ENCODE measurements around the gene IZUMO4. TPM values are rescaled to one million over a fixed set of nuclear protein-coding genes. Genes with fewer than 3 reads are reported as not detected.

IZUMO4 gene
- total and polyA plus RNA-seq, 4 donors = 5.0 to 9.8 (median 7.3) TPM

DNA sequence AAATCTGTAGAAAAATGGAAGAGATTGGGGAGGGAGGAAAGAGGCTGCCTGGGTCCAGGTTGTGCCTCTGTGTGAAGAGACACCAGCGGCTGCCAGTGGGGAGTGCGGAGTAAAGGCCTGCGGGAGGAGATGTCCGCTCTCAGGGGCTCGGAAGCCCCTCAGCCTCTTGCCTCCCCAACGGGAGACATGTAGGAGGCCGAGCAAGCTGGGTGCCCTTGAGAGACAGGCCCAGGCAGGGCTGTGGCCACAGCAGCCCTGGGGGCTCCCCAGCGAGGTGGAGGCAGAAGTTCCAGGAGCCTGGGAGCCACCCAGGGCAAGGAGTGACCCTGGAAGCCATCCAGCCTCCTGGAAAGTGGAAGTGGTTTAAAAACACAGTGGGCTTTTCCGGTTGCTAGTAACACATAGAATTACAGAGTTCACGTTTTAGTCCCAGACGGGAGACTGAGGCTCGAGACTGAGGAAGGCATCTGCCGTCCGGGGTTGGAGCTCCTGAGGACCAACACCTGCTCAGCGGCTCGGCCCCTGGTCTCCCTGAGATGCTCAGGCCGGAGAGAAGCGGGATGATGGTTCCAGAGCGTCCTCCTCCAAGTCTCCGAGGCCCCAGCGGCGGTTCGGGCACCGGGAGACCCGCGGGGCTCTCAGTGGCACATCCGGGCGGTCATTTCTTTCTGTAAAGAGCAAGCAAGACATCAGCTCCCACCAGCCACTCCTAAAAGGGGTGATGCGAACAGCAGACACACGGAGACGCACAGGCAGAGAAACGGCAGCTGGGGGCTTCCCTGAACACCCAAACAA lies 23.8 kb upstream of the IZUMO4 start:
- H3K27ac ChIP-seq (ENCODE audit: low read depth in 1 of 2, low read length in 1 of 2) = no peak overlapping the region
- TF ChIP-seq, protein P1, sequence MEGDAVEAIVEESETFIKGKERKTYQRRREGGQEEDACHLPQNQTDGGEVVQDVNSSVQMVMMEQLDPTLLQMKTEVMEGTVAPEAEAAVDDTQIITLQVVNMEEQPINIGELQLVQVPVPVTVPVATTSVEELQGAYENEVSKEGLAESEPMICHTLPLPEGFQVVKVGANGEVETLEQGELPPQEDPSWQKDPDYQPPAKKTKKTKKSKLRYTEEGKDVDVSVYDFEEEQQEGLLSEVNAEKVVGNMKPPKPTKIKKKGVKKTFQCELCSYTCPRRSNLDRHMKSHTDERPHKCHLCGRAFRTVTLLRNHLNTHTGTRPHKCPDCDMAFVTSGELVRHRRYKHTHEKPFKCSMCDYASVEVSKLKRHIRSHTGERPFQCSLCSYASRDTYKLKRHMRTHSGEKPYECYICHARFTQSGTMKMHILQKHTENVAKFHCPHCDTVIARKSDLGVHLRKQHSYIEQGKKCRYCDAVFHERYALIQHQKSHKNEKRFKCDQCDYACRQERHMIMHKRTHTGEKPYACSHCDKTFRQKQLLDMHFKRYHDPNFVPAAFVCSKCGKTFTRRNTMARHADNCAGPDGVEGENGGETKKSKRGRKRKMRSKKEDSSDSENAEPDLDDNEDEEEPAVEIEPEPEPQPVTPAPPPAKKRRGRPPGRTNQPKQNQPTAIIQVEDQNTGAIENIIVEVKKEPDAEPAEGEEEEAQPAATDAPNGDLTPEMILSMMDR (IDR thresholded peaks at IDR 0.05; ENCODE audit: control extremely low read depth, extremely low read depth) = no peak

DNA sequence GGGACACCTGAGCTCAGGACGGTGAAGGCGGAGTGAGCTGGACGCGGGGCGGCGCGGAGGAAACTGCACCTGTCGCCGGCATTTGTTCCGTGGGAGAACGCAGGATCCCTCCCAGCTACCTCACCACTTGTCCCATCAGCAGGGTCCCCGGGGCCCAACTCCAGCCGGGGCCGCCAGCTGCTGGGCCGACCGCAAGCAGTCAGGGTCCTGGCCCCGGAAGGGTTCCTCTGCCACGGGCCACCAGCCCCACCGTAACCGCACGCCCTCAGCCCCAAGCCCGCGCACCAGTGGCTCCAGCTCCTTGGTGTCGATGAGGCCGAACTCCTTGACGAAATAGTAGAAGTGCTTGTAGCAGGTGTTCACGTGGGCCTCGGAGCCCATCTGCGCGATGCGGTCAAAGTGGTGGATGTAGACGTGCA lies 20.2 kb upstream of the IZUMO4 start:
- TF ChIP-seq, protein P1 (IDR thresholded peaks at IDR 0.05; ENCODE audit: control extremely low read depth, extremely low read depth) = no peak
- WGBS, 2 donors = 96 to 97% methylated on average over 32 of the region's 32 CpGs
- H3K27me3 ChIP-seq (ENCODE audit: control insufficient read depth in 3 of 3, insufficient read depth in 3 of 3, low read length in 2 of 3) = no peaks in the 10 kb centered on the region
- ATAC-seq (ENCODE audit: insufficient read depth, low FRiP score) (no peak), DNase-seq (no peak)
- no peak overlapping the region for H3K27ac ChIP-seq (ENCODE audit: low read depth in 1 of 2, low read length in 1 of 2)
- peaks cover 17 to 55% (median 36%) of the 10 kb centered on the region in 4 donors for H3K36me3 ChIP-seq (ENCODE audit: control insufficient read depth in 4 of 4, insufficient read depth in 4 of 4, low read length in 4 of 4)
- no peak overlapping the region for H3K4me3 ChIP-seq
- peaks cover 0 to 2% (median 0%) of the 10 kb centered on the region in 4 donors for H3K9me3 ChIP-seq (ENCODE audit: control insufficient read depth in 4 of 4, insufficient read depth in 3 of 4, low read length in 3 of 4)
- no peak overlapping the region for H3K9ac ChIP-seq (ENCODE audit: insufficient read depth in 1 of 2, low read length in 2 of 2)
- peaks cover 0 to 2% (median 0%) of the 10 kb centered on the region in 5 donors for H3K4me1 ChIP-seq (ENCODE audit: control insufficient read depth in 5 of 5, insufficient read depth in 5 of 5, low read length in 5 of 5)

More for the DNA sequence above, 23.8 kb upstream of the IZUMO4 start:
- no peaks in the 10 kb centered on the region for H3K27me3 ChIP-seq (ENCODE audit: control insufficient read depth in 3 of 3, insufficient read depth in 3 of 3, low read length in 2 of 3)
- no peak overlapping the region for H3K4me3 ChIP-seq
- ATAC-seq (ENCODE audit: insufficient read depth, low FRiP score) = no peak
- peaks cover 0 to 3% (median 0%) of the 10 kb centered on the region in 5 donors for H3K4me1 ChIP-seq (ENCODE audit: control insufficient read depth in 5 of 5, insufficient read depth in 5 of 5, low read length in 5 of 5)
- H3K9ac ChIP-seq (ENCODE audit: insufficient read depth in 1 of 2, low read length in 2 of 2) = no peak overlapping the region
- H3K9me3 ChIP-seq (ENCODE audit: control insufficient read depth in 4 of 4, insufficient read depth in 3 of 4, low read length in 3 of 4) = peaks cover 0 to 2% (median 0%) of the 10 kb centered on the region in 4 donors
- peaks cover 17 to 43% (median 31%) of the 10 kb centered on the region in 4 donors for H3K36me3 ChIP-seq (ENCODE audit: control insufficient read depth in 4 of 4, insufficient read depth in 4 of 4, low read length in 4 of 4)
- 88% methylated on average over 32 of the region's 32 CpGs for WGBS, 2 donors
- no peak for DNase-seq

DNA sequence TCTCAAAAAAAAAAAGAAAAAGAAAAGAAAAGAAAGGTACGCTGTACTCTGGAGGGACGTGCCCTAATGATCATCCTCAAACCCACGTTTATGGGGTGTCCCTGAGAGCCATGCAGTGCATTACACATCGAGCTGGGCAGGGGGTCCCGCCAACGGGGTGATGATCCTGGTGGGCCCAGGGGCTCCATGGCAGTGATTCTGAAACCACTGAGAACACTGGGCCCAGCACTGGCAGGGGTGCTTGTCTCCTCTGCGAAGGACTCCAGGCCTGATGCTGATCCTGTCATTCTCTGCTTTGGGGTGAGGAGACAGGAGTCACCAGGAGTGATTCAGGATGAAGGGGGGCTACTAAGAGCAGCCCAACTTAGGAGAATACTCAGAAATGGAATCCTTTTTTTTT lies 19.3 kb upstream of the IZUMO4 start:
- H3K9ac ChIP-seq (ENCODE audit: insufficient read depth in 1 of 2, low read length in 2 of 2) = no peak overlapping the region
- 95 to 97% methylated on average over 7 of the region's 7 CpGs for WGBS, 2 donors
- ATAC-seq (ENCODE audit: insufficient read depth, low FRiP score) (no peak), DNase-seq (no peak)
- H3K27me3 ChIP-seq (ENCODE audit: control insufficient read depth in 3 of 3, insufficient read depth in 3 of 3, low read length in 2 of 3) = no peaks in the 10 kb centered on the region
- peaks cover 0 to 8% (median 0%) of the 10 kb centered on the region in 5 donors for H3K4me1 ChIP-seq (ENCODE audit: control insufficient read depth in 5 of 5, insufficient read depth in 5 of 5, low read length in 5 of 5)
- H3K36me3 ChIP-seq (ENCODE audit: control insufficient read depth in 4 of 4, insufficient read depth in 4 of 4, low read length in 4 of 4) = peaks cover 14 to 54% (median 33%) of the 10 kb centered on the region in 4 donors
- TF ChIP-seq, protein P1 (IDR thresholded peaks at IDR 0.05; ENCODE audit: control extremely low read depth, extremely low read depth) = no peak
- no peak overlapping the region for H3K4me3 ChIP-seq
- H3K27ac ChIP-seq (ENCODE audit: low read depth in 1 of 2, low read length in 1 of 2) = no peak overlapping the region
- H3K9me3 ChIP-seq (ENCODE audit: control insufficient read depth in 4 of 4, insufficient read depth in 3 of 4, low read length in 3 of 4) = peaks cover 0 to 2% (median 0%) of the 10 kb centered on the region in 4 donors
